ENCODE results near the gene GTF2A1. TPM values are rescaled to one million over a fixed set of nuclear protein-coding genes. Genes with fewer than 3 reads are reported as not detected.

GTF2A1 gene
- total and polyA plus RNA-seq, 2 experiments from 2014 or later: 3.9 to 27.8 TPM

GRCh38 chr14:81178063-81178462 is 42.7 kb downstream of the GTF2A1 start:
- H3K36me3 ChIP-seq (ENCODE audit: low read depth): peaks cover 17% of the 10 kb centered on the region; the same call in 1 of the 2 replicates
- no peak for DNase-seq
- H4K20me1 ChIP-seq (ENCODE audit: insufficient read depth): no peaks in the 10 kb centered on the region
- no peak overlapping the region for H3K9ac ChIP-seq
- TF ChIP-seq EZH2phosphoT487 (IDR thresholded peaks at IDR 0.05; ENCODE audit: insufficient read depth, low read depth): no peak
- no peak for TF ChIP-seq EZH2 (IDR thresholded peaks at IDR 0.05; ENCODE audit: insufficient read depth, poor library complexity, severe bottlenecking)
- peaks cover 1% of the 10 kb centered on the region; the same call in 1 of the 2 replicates for H3K4me1 ChIP-seq (ENCODE audit: insufficient read depth)
- no peaks in the 10 kb centered on the region for H3K9me2 ChIP-seq (ENCODE audit: insufficient read depth)
- H3K4me2 ChIP-seq (ENCODE audit: unreplicated experiment): no peak overlapping the region
- H3K27me3 ChIP-seq (replicated peaks; ENCODE audit: insufficient read depth): no peaks in the 10 kb centered on the region
- H2AFZ ChIP-seq: no peak overlapping the region
- in situ Hi-C loops (cut with MboI): no loop called here
- H3F3A ChIP-seq (ENCODE audit: insufficient read depth): peaks cover 4% of the 10 kb centered on the region; the same call in 1 of the 2 replicates
- H3K27ac ChIP-seq: no peak overlapping the region
- peaks cover 12% of the 10 kb centered on the region; the same call in 1 of the 2 replicates for H3K79me2 ChIP-seq (ENCODE audit: insufficient read depth)
- no peak overlapping the region for H3K4me3 ChIP-seq
- no peaks in the 10 kb centered on the region for H3K9me3 ChIP-seq (ENCODE audit: low read depth)

DNA sequence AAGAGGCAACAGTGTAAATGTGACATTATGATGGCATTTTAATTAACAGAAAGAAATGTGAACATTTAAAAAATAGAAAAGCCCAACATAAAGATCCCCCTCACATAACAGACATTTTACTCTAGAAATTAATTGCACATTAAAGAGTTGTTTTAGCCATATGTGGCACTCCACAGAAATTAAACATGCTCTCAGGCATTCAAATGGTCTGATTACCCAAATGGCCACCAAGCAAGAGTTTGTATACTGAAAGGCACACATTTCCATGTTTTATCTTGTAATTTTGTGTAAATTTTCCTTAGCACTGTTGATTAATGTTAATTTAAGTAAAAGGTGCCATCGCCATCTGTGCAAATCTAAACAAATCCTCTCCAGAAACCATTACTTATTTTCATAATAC is 43.5 kb downstream of the GTF2A1 start:
- Histone ChIP-seq H3K4me3 (no peak overlapping the region), H3K27ac (no peak overlapping the region), H3K9me2 (ENCODE audit: insufficient read depth) (no peaks in the 10 kb centered on the region)

GRCh38 chr14:81176241-81176640 is 44.5 kb downstream of the GTF2A1 start:
- H3K9ac ChIP-seq: no peak overlapping the region
- no peak overlapping the region for H3K27ac ChIP-seq
- H3K9me3 ChIP-seq (ENCODE audit: low read depth): no peaks in the 10 kb centered on the region
- H3K4me2 ChIP-seq (ENCODE audit: unreplicated experiment): no peak overlapping the region
- peaks cover 15% of the 10 kb centered on the region; the same call in 1 of the 2 replicates for H3K4me1 ChIP-seq (ENCODE audit: insufficient read depth)
- TF ChIP-seq EZH2 (IDR thresholded peaks at IDR 0.05; ENCODE audit: insufficient read depth, poor library complexity, severe bottlenecking): no peak
- TF ChIP-seq EZH2phosphoT487 (IDR thresholded peaks at IDR 0.05; ENCODE audit: insufficient read depth, low read depth): no peak
- in situ Hi-C loops (cut with MboI): no loop called here
- no peak overlapping the region for H2AFZ ChIP-seq
- no peak for DNase-seq
- 97% methylated on average over 3 of the region's 3 CpGs for WGBS, 2 experiments (ENCODE audit: low coverage in 1 of 2, low lambda C conversion rate in 2 of 2, missing lambda C conversion rate in 2 of 2)
- H3F3A ChIP-seq (ENCODE audit: insufficient read depth): peaks cover 19% of the 10 kb centered on the region
- H3K36me3 ChIP-seq (ENCODE audit: low read depth): peaks cover 17% of the 10 kb centered on the region; the same call in 1 of the 2 replicates
- H3K79me2 ChIP-seq (ENCODE audit: insufficient read depth): no peaks in the 10 kb centered on the region
- no peaks in the 10 kb centered on the region for H4K20me1 ChIP-seq (ENCODE audit: insufficient read depth)
- no peaks in the 10 kb centered on the region for H3K9me2 ChIP-seq (ENCODE audit: insufficient read depth)
- no peak overlapping the region for H3K4me3 ChIP-seq
- no peaks in the 10 kb centered on the region for H3K27me3 ChIP-seq (replicated peaks; ENCODE audit: insufficient read depth)

More for the DNA sequence above, 43.5 kb downstream of the GTF2A1 start:
- H3F3A ChIP-seq (ENCODE audit: insufficient read depth): peaks cover 10% of the 10 kb centered on the region; the same call in 1 of the 2 replicates
- WGBS, 2 experiments (ENCODE audit: low coverage in 1 of 2, low lambda C conversion rate in 2 of 2, missing lambda C conversion rate in 2 of 2): 94 to 100% methylated on average over 1 of the region's 1 CpG
- H2AFZ ChIP-seq: no peak overlapping the region
- DNase-seq: no peak
- H3K4me1 ChIP-seq (ENCODE audit: insufficient read depth): peaks cover 9% of the 10 kb centered on the region; the same call in 1 of the 2 replicates
- no peak overlapping the region for H3K4me2 ChIP-seq (ENCODE audit: unreplicated experiment)
- in situ Hi-C loops (cut with MboI): no loop called here
- H3K9ac ChIP-seq: no peak overlapping the region
- H4K20me1 ChIP-seq (ENCODE audit: insufficient read depth): no peaks in the 10 kb centered on the region
- H3K36me3 ChIP-seq (ENCODE audit: low read depth): peaks cover 17% of the 10 kb centered on the region; the same call in 1 of the 2 replicates
- no peaks in the 10 kb centered on the region for H3K27me3 ChIP-seq (replicated peaks; ENCODE audit: insufficient read depth)
- 0 out of 2 replicates have a peak, but pooled peaks cover 4% of the 10 kb centered on the region for H3K79me2 ChIP-seq (ENCODE audit: insufficient read depth)
- TF ChIP-seq EZH2 (IDR thresholded peaks at IDR 0.05; ENCODE audit: insufficient read depth, poor library complexity, severe bottlenecking) (no peak), EZH2phosphoT487 (IDR thresholded peaks at IDR 0.05; ENCODE audit: insufficient read depth, low read depth) (no peak)
- no peaks in the 10 kb centered on the region for H3K9me3 ChIP-seq (ENCODE audit: low read depth)

DNA sequence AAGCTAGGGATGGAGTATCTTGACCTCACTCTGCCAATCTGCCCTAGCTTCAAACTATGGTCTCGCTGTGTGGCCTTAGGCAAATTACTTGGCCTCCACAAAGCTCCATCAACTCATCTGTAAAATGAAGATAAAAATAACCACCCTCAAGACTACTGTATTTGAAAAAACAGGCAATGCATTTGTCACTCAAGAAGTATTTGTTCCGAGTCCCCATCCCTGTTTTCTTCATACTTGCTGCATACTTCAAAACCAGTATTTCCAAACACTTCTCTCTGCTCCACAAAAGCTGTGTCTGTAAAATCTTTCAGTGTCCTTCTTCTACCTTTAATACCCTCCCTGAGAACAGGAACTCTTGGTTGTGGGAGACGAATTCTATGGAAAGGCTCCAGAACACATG is 47.9 kb downstream of the GTF2A1 start:
- Histone ChIP-seq H3K36me3 (ENCODE audit: low read depth) (no peaks in the 10 kb centered on the region), H3K9me2 (ENCODE audit: insufficient read depth) (no peaks in the 10 kb centered on the region), H4K20me1 (ENCODE audit: insufficient read depth) (no peaks in the 10 kb centered on the region), H3K9ac (no peak overlapping the region), H3K27me3 (replicated peaks; ENCODE audit: insufficient read depth) (no peaks in the 10 kb centered on the region), H3K4me2 (ENCODE audit: unreplicated experiment) (peak overlapping the region; percentile 30), H3K9me3 (ENCODE audit: low read depth) (no peaks in the 10 kb centered on the region), H3F3A (ENCODE audit: insufficient read depth) (peaks cover 25% of the 10 kb centered on the region), H3K27ac (peak overlapping the region; percentile 7; the same call in 1 of the 2 replicates), H3K4me3 (no peak overlapping the region), H3K4me1 (ENCODE audit: insufficient read depth) (peaks cover 20% of the 10 kb centered on the region), H3K79me2 (ENCODE audit: insufficient read depth) (no peaks in the 10 kb centered on the region), H2AFZ (no peak overlapping the region)
- in situ Hi-C loops (cut with MboI): no loop called here
- peak; percentile 27 for DNase-seq
- TF ChIP-seq EZH2 (IDR thresholded peaks at IDR 0.05; ENCODE audit: insufficient read depth, poor library complexity, severe bottlenecking) (no peak), EZH2phosphoT487 (IDR thresholded peaks at IDR 0.05; ENCODE audit: insufficient read depth, low read depth) (no peak)
- 75 to 77% methylated on average over 3 of the region's 3 CpGs for WGBS, 2 experiments (ENCODE audit: low coverage in 1 of 2, low lambda C conversion rate in 2 of 2, missing lambda C conversion rate in 2 of 2)
